RKO (cell line): Measurements from ENCODE around the gene ENTREP3.

ENCODE experiments used
- DNase-seq: peaks from one replicate; pipeline ENCODE4 v3.0.0-alpha.2; 2016; ENCODE audit warnings: low spot score

Gene ENTREP3

GRCh38 chr1:155198547-155198906 is 56.8 kb downstream of the ENTREP3 start:
- no peak for DNase-seq

- no peak for DNase-seq
Observed at GRCh38 chr1:155197901-155198546, 57.3 kb downstream of the ENTREP3 start.
